ENCODE results near the gene AAK1.
"Not testable (repeated sequence)": the region's sequence is repeated elsewhere in the genome, so short reads cannot be mapped to it uniquely, and the experiment has no call there.

The AAK1 gene

DNA sequence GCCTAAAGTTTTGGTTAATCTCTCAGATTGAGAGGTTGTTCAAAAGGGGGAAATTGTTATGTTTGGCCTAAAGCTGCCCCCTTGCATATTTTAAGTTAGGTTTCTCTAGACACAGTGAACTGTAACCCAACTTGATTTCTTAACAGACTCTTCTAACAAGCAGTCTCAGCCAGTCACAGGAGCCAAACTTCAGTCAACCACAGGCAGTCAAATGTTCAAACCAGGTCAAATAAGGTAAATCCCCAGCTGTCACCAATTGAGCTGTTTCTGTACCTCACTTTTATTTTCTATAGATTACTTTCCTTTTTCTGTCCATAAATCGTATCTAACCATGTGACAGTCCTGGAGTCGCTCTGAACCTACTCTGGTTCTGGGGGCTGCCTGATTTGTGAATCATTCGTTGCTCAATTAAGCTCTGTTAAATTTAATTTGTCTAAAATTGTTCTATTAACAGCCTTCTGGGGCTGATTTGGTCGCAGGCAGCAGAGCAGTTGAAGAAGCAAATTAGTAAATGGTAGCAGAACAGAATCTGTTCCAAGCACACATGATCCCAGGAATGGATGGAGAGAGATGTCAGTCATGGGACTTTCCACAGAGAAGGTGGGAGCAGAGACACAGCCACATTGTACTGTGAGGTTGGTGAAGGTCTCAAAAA, 189.9 kb downstream of the AAK1 start:
- DNase-seq (ENCODE audit: low read depth in 2 of 2): no peak

DNA sequence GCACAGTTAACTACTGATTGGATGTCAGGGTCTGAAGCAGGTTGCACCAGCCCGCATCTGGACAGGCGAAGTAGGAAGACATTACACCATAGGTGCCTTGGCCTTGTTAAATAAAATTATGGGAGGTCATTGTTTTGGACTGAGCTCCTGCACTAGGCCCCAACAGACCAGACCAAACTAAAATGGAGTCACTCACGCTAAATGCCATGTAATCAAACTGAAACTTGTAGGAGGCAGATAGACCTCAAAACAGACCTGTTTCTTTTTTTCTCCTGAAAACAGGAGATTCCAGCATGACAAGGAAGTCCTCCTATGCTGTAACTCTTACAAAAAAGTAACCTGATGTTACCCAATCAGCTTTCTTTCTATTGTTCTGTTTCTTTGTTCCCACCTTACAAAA, 190.9 kb downstream of the AAK1 start:
- DNase-seq (ENCODE audit: low read depth in 2 of 2): no peak

DNA sequence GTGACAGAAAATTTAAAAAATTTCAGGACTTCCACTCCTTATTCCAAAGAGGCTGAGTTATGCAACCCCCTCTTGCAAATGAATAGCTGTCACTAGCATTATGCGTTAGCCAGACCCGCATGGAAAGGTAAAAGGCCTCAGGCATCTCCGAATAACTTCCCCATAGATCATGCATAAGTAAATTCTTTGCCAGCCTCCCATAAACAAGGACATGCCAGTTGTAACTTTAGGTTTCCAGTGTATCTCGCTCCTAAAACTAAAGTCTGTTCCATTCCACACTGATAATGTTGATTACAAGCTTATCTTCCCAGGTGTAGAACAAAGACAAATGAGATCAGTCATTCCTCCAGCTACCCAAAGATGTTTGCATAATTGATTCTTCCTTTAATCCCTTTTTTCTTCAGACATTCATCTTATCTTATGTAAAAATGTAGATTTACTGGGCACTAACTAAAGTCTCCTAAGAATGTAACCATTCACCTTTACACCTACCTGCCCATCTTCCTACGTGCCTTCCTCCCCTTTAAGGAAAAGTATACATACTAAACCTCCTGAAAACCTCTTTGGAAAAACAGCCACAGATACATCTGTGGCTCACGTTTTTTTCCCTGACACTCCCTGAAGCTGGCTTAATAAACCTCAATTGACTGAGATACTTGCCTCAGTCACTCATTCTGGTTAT, 192.7 kb downstream of the AAK1 start:
- DNase-seq (ENCODE audit: low read depth in 2 of 2): no peak

DNA sequence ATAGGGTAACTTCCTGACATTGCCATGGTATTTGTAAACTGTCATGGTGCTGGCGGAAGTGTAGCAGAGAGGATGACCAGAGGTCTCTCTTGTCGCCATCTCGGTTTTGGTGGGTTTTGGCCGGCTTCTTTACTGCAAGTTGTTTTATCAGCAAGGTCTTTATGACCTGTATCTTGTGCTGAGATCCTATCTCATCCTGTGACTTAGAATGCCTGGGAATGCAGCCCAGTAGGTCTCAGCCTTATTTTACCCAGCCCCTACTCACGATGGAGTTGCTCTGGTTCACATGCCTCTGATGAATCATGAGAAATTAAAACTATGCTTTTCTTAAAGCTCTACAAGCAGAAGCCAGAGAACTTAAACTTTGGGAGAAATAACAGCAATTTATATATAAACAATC, 193.6 kb downstream of the AAK1 start:
- DNase-seq (ENCODE audit: low read depth in 2 of 2): no peak

DNA sequence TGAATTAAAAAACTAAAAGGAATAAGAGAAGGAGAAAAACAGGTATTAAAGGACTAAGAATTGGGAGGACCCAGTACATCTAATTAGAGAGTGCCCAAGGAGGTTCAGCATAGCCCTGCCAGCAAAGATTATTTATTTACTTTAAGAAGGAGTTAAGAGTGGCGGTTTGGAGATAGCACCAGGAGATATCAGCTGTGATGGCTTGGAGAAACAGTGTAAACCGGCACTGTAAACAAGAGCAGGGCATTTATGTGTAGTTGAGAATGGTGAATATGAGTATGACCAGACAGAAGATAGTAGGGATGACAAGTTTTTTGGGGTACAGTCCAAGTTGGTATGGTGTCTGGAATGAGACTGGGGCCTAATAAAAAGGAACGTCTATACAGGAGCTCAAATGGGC, 199.9 kb downstream of the AAK1 start:
- DNase-seq (ENCODE audit: low read depth in 2 of 2): not testable (repeated sequence)

DNA sequence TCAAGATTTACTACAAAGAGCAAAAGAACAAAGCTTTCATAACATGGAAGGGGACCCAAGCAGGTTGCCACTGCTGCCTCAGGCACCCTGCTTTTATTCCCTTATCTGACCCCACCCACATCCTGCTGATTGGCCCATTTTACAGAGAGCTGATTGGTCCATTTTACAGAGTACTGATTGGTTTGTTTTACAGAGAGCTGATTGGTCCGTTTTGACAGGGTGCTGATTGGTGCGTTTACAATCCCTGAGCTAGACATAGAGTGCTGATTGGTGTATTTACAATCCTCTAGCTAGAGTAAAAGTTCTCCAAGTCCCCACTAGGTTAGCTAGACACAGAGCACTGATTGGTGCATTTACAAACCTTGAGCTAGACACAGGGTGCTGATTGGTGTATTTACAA, 204.0 kb downstream of the AAK1 start:
- not testable (repeated sequence) for DNase-seq (ENCODE audit: low read depth in 2 of 2)

DNA sequence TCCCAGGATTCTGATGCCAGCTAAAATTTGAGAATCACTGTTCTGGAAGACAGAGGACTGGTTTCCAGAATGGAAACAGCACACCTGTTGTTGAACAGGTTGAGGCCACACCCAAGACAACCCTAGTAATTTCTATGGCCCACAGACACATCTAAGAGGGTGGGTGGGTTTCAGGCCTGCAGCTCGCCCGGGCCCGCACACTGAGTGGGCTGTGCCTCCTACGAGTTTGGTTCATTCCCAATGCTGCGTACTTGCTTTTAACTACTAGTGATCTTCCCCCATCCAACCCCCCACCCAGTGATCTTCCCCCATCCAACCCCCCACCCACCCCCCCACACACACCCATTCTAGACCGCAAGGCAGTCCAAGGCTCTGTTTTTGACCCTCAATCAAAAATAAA, 205.0 kb downstream of the AAK1 start:
- DNase-seq (ENCODE audit: low read depth in 2 of 2): no peak

DNA sequence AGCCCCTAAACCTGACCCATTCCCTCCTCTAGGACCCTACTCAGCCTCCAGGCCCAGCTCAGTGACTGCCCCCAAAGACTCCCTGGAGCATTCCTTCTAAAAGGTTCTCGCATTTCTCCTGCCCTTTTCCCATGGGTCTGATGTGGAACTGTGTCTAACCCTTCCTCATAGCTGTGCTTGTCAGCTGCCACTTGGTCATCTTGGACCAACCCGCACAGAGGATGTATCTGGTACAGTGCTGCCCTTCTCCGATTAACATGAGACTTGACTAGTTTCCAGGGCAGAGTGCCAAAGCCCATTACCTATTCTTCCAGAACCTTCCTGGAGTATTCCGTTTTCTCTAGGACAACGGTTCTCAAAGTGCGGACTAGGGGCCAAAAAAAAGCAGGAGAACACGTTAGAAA, 205.8 kb downstream of the AAK1 start:
- no peak for DNase-seq (ENCODE audit: low read depth in 2 of 2)

DNA sequence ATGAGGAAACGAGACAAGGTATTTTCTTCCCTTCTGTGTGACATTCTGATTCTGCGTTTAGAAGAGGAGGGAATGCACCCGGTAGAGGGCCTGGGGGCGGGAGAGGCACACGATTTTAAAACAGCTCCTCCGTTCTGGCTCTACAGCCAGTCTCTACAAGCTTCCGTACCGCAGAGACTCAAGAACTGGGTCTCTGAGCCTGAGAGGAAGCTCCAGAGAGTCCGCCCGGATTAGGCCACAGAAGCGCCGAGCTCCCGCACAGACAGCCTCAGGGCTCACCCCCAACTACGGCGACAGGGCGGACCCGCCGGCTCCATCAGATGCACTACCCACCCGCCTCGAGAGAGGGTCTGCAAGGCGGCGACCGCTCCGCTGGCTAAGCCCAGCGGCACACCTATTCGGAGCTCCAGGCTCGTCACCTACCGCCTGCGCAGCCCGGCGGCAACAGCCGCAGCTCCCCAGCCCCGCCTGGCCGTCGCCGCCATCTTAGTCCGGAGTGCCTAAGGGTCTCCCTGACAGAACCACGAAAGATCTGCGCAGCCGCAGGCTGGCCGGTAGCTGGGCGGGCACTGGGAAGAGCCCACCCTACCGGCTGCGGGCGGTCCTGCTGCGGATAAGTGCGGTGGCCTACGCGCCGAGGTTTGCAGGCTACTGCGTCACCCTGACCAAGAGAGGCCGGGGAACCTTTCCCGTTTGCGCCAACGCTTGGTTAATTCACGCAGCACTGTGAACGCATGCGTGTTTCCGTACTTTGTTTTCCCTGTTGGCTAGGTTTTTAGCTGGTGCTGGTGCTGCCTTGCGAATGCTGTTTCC, 206.4 kb downstream of the AAK1 start, which contains the start of gene NFU1:
Gene NFU1 (minus strand): TSS at position 498 of the 813 bp plus-strand sequence. CDS start 13 bp downstream, at position 485.
- DNase-seq (ENCODE audit: low read depth in 2 of 2): peak; percentile 88

DNA sequence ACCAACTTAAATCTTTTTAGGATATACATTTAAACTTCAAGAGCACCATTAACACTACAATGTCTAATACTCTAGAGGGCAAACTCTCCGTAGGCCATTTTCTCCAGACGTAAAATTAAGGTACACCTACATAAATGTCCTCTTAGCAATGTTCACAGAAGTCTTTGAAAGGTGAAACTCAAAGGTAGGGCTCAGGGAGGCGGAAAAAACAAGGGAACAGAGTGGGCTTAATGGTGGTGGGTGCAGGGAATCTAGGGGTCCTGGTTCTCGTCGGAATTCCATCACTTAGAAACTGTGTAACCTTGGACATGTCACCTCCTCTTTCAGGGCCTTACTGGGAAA, 207.0 kb downstream of the AAK1 start:
- no peak for DNase-seq (ENCODE audit: low read depth in 2 of 2)

DNA sequence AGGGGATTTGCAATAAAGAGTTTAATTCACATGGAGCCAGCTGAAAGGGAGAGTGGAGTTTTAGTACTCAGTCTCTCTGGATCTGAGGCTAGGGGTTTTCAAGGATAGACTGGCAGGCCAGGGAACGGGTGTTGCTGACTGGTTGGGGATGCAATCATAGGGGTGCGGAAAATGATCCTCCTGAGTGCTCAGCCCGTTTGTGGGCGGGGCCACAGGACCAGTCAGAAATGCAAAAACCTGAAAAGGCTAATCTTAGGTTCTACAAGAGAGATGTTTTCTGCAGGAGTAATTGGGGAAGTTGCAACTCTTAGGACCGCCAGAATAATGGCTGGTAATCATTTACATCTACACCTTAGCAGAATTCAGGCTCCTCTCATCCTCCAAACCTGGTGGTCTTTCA, 208.8 kb downstream of the AAK1 start:
- no peak for DNase-seq (ENCODE audit: low read depth in 2 of 2)

DNA sequence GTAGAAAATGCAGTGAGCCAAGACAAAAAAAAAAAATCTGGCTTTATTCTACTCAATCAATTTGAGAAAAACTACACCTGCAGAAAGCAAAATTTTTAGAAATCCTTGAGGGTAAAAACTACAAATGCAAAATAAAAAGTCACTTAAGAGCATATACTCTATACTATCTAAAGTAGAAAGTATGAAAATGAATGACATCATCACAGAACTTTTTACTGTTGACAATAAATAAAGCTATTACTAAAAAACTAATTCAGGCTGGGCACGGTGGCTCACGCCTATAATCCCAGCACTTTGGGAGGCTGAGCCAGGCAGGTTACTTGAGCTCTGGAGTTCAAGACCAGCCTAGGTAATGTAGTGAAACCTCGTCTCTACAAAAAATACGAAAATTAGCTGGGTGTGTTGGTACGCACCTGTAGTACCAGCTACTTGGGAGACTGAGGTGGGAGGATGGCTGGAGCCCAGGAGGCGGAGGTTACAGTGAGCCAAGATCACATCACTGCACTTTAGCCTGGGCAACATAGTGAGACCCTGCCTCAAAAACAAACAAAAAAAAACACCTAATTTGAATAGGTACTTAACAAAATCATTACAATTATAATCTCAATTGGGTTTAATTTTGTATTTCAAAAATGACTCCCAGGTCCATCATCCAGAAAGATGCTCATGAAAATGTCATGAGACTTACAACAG, 213.9 kb downstream of the AAK1 start:
- no peak for DNase-seq (ENCODE audit: low read depth in 2 of 2)

DNA sequence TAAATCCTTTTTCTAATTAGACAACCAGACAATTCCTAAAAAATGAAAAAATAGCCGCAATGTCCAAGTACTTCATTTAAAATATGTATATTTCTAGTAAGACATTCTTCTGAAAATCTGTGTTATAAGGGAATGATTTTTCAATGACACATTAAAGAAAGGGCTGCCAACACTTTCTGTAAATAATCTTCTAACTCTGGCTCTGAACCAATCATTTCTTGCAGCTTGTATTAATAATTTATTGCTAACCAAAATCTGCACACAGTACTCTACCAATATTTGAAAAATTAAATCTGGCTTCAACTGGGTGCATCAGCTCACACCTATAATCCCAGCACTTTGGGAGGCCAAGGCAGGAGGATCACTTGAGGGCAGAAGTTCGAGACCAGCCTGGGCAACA, 214.6 kb downstream of the AAK1 start:
- DNase-seq (ENCODE audit: low read depth in 2 of 2): no peak

DNA sequence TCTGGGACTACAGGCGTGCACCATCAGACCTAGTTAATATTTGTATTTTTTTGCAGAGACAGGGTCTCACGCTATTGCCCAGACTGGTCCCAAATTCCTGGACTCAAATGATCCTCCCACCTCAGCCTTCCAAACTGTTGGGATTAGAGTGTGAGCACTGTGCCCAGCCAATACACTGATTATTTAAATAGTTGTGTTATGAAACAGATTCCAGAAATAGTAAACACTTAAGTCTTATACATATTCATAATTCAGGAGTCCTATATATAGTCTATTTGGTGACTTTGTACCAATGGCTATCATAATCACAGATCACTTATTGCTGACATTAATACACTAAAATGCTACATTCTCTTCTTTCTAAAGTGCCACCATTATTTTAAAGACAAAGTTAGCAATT, 219.1 kb downstream of the AAK1 start:
- DNase-seq (ENCODE audit: low read depth in 2 of 2): no peak

DNA sequence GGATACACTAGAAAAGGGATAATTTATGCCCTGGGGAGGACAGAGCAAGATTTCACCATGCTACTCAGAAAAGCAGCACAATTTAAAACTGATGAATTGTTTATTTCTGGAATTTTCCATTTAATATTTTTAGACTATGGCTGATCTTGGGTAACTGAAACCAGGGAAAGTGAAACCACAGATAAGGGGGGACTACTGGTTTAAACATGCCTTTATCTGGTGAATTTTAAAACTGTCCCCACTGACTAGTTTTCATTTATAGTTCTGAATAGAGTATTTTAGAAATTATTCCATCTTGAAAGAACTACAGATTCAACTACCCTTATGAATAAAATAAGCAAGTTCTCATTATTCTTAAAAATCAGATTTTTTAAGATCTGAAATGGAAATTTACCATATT, 221.3 kb downstream of the AAK1 start:
- DNase-seq (ENCODE audit: low read depth in 2 of 2): no peak

DNA sequence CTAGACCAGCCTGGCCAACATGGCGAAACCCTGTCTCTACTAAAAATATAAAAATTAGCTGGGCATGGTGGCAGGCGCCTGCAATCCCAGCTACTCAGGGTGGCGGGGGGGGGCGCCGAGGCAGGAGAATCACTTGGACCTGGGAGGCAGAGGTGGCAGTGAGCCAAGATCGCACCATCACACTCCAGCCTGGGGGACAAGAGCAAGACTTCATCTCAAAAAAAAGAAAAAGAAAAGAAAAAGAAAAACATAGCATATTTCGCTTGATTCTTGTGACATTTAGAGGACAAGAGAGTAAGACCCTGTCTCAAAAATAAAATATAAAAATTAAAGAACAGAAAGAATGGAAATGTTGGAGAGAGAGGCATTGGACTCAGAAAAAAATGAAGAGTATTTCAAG, 224.4 kb downstream of the AAK1 start:
- DNase-seq (ENCODE audit: low read depth in 2 of 2): not testable (repeated sequence)

DNA sequence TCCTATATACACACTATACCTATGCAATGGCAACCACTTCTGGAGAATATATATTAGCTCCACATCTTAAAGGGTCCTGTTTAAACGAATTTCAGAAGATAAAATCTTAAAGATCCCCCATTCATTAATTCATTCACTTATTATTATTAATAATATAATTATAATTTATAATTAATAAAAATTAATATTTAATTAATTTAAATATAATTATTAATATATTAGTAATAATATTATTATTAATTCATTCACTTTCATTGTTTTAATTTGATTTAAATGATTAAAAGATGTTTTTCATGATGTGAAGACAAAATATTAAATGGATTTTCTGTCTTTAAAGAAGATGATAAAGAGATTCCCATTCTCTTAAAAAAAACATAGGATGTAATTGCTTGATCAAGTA, 227.4 kb downstream of the AAK1 start:
- DNase-seq (ENCODE audit: low read depth in 2 of 2): no peak

Measured in fibroblast of skin of left quadriceps (primary cell).